Fibroblast of the conjunctiva (primary cell): ENCODE data around the gene BRSK2.
"Not testable (repeated sequence)": the region's sequence is repeated elsewhere in the genome, so short reads cannot be mapped to it uniquely, and the experiment has no call there.

Experiments used
- DNase-seq: peaks from one replicate; pipeline ENCODE4 v3.0.0-alpha.2; 2010; ENCODE audit warnings: low read depth

The BRSK2 gene

DNA sequence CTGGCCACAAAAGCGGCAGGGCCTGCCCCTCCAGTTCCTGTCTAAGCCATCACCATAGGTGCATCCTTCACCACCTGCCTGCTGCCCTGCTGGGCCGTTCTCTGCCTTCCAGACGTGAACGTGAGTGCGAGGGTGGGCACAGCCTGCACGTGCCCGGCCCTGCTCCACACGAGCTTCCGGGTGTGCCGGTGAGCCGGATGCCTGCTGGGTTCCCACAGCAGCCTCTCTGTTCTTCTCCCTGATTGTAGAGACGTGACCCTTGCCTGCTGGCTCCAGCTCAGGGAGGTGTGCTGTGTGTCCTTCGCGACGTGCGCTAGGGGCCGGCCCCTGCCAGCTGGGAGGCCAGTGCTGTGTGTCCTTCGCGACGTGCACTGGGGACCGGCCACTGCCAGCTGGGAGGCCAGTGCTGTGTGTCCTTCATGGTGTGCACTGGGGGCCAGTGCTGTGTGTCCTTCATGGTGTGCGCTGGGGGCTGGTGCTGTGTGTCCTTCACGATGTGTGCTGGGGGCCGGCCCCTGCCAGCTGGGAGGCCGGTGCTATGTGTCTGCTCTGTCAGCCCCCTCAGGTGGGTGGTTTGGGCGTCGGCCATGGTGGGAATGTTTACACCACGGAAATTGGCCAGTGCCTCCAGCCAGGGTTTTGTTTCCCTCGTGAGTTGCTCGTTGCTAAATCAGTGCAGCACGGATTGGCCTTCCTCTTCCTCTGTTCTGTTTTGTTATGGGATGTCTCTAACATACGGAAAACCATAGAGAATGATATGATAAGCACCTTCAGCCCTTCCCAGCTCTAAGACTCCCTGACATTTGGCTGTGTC, 35.4 kb upstream of the BRSK2 start:
- DNase-seq = no peak

DNA sequence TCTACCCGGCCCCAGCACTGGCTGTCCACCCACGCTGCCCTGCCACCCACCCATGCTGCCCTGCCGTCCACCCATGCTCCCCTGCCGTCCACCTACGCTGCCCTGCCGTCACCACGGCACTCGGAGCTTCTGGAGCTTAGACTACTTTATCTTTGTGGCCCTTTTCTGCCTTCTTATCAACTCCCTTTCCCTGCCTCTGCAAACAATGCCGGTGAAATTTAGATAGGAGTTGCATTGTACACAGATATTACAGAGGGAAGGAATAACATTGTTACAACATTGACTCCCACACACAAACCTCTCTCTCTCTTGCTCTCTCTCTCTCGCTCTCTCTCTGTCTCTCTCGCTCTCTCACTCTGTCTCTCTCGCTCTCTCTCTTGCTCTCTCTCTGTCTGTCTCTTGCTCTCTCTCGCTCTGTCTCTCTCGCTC, 33.7 kb upstream of the BRSK2 start:
- DNase-seq = no peak

DNA sequence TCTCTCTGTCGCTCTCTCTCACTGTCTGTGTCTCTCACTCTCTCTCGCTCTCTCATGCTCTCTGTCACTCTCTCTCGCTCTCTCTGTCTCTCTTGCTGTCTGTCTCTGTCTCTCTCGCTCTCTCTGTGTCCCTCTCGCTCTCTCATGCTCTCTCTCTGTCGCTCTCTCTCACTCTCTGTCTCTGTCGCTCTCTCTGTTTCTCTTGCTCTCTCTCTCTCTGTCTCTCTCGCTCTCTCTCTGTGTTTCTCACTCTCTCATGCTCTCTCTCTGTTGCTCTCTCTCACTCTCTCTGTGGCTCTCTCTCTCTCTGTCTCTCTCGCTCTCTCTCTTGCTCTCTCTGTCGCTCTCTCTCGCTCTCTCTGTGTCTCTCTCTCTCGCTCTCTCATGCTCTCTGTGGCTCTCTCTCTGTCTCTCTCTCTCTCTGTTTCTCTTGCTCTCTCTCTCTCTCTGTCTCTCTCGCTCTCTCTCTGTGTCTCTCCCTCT, 33.2 kb upstream of the BRSK2 start:
- no peak for DNase-seq

DNA sequence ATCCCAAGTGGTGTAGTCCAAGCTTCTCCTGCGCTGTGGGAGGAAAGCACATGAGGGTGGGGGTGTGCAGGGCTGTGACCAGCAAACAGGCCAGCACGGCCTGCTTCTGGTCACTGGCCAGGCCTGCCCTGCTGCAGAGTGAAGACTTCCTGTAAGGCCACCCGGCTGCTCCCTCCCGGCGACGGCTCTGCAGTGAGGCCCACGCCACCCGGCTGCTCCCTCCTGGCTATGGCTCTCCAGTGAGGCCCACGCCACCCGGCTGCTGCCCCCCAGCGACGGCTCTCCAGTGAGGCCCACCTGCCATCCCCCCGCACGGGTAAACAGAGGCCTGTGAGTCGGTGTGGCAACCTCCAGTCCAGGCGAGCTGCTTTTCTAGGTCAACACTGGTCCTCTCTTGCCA, 31.4 kb upstream of the BRSK2 start:
- DNase-seq = no peak

DNA sequence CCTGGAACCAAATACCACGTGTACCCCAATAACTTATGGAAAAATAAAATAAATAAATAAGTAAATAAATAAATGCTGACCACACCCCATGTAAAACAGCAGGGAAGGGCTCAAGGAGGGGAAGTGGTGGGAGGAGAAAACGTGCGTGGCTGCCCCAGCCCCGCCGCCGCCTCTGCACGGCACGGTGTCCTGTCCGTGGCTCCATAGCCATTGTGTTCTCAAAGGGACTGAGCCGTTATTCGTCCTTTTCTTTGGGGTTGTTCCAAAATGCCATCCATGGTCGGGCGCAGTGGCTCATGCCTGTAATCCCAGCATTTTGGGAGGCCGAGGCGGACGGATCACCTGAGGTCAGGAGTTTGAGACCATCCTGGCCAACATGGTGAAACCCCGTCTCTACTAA, 30.8 kb upstream of the BRSK2 start:
- DNase-seq = not testable (repeated sequence)

DNA sequence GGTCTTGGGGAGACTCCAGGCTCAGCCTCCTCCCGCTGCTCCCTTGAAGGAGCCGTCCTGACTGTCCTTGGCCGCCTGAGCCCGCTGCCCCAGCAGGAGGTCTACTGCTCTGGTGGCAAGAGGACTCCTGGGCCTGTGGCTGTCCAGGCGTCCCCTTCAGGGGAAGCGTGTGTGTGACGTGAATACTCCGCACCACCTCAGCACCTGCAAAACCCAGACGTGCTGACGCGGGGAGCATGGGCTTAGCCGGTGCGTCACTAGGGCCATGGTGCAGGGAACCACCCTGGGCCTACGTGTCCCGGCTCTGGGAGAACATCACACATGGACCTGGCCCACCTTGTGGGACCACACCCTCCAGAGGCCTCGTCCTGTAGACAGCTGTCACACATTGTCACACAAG, 30.2 kb upstream of the BRSK2 start:
- no peak for DNase-seq

DNA sequence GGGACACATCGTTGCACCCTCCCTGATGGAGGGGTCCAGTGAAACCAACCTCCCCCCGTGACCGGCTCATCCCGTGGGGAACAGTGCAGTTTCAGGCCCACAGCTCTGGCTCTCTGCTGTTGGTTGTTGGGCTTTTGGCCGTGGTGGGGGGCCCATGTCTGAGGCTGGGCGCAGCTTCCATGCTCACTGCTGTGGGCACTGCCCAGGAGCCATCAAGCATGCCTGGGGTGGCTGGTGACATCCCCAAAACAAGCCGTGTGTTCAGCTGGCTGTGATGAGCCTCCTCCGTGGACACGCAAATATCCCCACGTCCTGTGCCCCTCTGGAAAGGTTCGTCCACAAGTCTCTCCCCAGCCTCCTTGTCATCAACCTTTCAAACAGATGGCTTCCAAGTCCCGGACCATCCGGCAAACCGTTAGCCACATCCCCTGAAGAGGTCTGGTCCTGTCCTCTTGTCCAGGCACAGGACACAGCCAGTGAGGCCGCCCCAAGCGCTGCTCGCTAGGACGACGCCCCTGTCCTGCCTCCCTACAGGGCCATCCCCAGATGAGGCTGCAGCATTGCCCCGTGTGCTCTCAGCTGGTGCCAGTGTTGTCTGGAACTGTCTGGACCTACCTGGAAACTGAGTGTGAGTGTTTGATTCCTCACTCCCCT, 29.4 kb upstream of the BRSK2 start:
- no peak for DNase-seq

DNA sequence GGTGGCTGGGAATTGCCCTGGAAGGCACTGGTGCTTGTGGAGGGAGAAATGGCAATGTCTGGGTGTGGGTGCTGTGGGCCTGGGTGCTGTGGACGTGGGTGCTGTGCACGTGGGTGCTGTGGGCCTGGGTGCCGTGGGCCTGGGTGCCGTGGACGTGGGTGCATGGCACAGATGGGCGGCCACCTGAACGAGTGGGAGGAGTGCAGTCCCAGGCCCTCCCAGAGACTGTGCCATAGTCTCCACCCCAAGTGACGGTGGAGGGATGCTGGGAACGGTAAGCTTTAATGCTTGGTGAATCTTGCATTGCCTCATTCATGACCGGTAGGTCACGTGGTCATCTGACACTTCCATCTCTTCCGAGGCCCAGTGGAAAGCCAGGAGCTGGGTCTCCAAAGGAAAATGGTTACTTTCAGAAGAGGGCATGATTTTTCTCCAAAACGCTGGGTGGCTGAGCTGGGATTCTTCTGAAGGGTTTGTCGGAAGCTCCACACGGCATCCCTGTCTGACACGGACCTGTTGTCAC, 28.8 kb upstream of the BRSK2 start:
- DNase-seq = no peak

DNA sequence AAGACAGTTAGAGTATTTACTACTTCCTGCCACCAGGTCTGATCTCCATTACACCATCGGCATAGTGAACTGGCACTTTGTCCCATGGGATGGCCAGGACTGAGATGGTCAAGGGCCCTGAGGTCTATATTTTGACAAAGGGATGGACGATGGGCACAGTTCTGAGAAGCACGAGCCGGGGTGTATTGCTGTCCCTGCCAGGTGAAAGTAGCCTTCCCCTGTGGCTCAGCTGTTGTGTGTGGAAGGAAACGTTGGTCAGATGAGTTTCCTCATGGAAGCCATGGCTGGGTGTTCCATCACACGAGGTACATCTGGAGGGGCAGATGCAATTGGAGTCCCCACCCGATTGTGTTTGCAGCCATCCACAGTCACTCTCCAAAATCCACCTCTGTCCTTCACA, 27.9 kb upstream of the BRSK2 start:
- DNase-seq = no peak

DNA sequence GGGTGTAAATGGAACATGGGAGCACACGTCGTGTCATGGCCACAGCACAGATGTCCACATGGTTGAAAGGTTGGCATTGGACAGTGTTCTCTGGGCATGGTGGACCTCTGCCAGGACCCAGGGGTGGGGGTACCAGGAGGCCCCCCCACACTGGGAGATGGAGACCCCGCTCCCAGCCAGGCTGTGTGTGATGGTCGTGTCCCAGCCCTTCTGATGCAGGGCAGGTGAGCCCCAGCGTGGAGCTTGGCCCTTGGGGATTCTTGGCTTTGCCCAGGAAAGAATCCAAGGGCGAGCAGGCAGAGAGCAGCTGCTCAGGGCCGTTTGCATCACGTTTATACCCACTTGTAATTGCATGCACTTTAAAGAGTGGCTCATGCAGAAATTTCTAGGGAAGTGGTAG, 22.0 kb upstream of the BRSK2 start:
- DNase-seq = no peak

DNA sequence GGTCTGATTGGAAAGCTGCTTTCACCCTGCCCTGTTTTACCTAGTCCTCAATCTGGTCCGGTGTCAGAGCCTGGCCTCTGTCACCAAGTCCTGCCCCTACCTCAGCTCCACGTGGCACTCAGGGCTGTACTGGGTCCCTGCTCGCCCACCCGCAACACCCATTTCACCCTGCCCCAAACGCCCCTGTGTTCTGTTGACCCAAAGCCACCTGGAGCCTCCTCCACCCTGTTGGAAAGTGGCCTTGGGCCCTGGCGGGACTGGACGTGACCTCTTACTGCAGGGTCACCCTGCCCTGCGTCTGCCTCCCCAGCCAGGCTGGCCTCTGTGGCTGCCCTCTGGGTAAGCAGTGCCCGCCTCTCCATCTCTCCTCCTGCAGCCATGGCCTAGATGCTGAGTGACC, 21.5 kb upstream of the BRSK2 start:
- no peak for DNase-seq

DNA sequence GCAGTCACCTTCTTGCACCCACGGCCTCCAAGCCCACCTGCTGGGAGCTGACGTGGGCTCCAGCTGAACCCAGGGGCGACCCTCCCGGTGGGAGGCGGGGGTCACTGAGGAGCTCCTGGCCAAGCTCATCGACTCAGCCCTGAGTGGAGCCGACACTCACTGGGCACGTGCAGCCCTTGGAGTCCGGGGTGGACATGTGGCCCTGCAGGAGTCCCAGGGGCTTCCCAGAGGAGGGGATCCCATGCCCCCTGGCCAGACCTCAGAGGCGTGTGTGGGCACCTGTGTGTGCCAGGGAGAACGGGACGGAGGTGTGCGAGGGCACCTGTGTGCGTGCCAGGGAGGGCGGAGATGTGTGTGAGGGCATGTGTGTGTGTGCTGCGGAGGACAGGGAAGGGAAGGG, 20.8 kb upstream of the BRSK2 start:
- no peak for DNase-seq

DNA sequence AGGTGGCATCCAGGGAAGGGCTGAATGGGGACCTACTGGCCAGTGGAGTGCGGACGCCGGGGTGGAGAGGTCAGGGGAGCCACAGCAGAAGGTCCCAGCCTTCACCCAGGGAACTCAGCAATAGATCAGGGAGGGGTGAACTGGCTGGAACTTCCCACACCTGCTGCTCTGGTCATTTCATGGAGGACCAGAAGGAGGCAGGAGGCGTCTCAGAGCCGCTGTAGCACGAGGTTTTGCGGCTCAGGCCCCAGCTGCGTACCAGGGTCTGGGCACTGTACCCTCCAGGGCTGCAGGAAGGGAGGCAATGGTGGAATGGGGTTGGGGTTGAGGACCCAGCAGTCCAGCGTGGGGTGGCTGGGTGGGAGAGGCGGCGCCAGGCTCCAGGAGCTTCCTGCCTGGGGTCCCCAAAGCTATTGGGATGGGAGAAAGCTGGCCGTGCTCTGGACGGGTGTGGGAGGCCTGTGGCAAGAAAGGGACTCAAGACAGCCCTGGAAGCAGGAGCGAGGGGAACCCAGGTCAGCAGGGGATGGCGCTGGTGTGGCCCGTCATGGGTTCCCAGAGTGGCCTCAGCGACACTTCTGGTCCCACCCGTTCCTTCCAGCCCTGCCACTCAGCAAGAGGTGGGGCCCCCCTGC, 20.2 kb upstream of the BRSK2 start:
- DNase-seq = no peak

DNA sequence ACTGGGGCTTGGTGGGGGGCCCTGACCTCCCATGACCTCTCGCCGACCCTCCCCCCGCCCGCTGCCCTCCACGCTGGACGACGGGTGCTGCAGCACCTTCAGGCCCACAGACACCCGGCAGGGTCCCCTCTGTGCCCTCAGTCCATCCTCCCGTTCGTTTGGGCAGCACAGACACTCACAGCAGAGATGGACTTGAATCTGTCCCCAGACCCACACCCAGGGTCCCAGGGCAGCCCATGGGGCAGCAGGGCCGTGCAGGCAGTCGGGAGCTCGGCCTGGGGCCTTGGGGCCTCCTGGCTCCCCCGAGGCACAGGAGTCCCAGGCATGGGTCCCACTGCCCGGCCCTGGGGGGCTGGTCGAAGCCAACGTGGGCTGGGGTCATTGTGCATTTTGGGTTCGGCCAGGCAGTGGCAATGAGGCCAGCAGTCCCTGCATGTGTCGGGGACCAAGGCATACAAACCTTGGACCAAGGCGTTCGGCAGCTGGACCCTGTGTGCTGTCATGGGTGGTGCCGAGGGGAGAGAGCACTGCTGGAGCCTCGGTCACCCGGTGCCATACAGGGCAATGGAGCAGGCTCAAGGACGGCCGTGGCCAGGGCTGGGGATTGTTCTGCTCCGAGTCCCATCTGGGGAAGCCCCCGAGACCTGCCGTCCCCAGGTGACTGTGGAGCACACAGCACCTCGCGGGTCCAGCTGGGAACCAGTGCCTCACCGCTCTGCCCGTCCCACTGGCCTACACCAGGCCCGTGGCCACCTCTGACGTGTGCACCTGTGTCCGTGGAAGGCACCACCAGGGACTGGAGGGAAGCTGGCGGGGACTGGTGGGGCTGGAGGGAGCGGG, 19.3 kb upstream of the BRSK2 start:
- no peak for DNase-seq

DNA sequence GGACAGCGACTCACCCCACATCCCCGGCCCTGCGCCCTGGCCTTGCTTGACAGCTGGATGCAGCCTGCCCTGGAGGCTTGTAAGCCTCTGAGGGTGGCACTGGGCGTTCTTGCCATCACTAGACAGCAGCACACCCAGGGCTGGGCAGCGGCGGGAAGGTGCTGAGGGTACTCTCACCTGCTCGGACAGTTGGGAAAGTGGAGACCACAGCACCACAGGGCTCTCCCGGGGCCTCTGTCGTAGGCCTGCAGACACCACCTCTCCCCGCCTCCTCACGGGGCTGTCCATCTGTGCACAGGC, 18.8 kb upstream of the BRSK2 start:
- no peak for DNase-seq

DNA sequence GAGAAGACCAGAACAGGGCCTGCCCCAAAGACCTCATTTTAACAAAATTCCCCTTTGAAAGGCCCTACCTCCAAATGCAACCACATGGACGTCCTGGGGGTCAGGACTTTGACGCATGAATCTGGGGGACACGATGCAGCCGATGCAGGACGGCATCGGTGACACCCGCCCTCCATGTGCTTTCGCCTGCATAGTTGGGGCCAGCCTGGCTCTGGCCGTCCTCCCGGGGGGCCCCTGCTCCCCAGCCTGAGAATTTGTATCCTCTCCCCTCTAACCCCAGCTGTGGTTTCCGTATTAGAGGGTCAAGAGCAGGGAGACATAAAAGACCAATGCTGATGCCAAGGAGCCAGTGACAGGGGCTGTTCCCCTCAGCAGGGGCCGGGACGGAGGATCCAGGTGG, 18.4 kb upstream of the BRSK2 start:
- no peak for DNase-seq

DNA sequence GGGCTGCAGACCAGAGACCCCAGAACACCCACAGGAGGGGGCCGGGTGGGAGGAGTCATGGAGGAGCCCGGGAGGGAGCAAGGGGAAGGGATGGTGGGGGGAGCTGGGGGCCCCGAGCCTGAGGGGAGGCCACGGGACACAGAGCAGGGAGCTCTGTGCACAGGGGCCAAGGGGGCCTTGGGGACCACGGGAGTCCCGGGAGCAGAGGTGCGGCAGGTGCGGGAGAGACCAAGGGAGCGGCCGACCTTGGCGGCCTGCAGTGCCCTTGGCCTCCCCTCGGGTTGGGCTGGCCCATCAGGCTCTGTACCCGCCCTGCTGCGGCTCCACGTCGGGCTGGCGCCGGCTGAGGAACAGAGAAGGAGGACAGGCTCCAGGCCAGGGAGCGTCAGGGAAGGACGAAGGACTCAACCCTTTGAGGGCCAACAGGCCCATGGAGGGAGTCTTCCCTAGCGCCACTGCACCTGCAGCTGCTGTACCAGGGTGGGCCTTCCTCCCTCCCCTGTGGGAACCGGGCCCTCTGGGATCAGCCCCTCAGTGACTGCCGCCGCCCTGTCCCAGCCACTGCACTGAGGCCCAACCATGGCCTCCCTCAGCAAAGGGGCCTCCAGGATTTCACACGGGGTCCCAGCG, 17.8 kb upstream of the BRSK2 start:
- no peak for DNase-seq

DNA sequence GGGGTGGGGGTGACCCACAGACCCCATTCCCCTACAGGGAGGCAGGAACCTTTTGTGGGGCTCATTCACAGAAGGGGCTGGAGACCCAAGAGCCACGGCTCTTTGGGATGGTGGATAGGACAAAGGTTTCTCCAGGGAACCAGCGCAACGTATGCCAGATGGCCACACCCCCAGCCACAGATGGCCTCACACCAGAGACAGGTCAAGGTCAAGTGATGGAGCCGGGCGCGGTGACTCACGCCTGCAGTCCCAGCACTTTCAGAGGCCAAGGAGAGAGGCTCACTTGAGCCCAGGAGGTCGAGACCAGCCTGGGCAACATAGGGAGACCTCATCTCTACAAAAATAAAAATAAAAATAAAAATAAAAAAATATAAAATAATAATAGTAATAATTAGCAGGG, 17.1 kb upstream of the BRSK2 start:
- DNase-seq = no peak

DNA sequence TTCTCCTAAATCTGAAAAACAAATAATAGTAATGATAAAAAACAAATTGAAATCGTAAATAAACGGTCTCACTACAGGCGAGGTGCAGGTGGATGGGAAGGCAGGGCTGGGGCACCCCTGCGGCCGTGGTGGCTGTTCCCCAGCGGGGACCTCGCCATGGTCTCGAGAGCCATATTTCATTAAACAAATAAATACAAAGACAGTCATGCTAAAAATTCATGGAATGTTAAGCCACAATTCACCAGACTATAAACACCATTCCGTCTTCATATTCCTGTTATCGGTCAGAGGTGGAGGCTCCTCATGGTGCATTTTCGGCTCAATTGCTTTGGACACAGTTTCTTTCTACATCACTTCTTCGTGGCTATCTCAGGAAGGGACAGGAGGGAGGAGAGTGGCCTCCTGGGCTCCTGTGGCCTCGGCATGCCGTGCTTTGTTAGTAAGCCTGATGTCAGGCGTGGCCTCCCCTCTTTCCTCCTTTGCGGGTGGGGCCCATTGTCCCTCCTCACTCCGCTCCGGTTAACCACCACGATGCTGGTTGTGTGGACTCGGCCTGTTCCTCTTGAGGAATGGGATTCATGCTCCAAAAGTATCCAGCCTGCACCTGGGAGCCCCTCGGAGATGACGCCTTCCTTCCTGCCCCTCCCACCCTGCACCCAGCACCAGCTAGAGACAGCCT, 16.1 kb upstream of the BRSK2 start:
- DNase-seq = no peak

DNA sequence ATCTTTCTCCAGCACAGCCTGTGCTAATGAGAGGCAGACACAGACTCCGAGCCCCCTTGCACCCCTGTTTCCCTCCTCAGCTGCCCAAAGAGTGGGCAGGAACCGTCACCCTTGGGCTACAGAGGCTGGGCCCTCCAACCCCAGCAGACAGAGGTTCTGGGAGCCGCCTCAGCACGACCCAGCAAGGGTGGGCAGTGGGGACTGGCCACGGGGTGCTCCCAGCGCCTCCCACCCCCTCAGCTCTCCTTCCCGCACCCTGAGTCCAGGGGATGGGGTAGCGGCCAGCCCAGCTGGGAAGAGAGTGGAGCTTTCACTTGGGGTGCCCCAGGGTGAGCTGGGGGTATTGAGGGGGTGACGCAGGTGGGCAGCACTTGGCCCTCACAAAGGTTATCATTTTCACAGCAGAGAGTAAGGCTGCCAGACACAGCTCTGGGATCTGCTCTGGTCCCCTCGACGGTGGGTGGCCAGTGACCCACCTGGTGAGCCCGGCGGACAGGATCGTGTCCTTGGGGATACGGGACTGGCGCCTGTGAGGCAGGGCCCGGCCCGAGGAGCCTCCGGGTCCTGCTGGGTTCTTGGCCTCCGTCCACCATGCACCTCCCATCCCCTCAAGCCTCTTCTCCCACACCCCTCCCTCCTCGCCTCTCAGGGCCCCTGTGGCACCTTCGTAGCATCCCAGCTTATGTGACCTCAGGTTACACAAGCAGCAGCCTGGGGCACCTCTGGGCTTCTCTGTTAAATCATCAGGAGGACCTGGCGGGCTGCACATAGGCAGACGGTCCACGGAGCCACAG, 14.4 kb upstream of the BRSK2 start:
- DNase-seq = no peak

DNA sequence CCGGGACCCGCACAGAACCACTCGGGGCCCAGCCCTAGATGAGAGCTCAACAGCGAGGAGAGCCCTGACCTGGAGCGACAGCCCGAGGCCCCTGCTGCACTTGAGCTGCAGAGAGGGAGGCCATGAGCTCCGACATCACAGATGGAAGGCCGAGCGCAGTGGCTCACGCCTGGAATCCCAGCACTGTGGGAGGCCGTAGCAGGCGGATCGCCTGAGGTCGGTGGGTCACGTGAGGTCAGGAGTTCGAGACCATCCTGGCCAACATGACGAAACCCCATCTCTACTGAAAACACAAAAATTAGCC, 13.8 kb upstream of the BRSK2 start:
- no peak for DNase-seq
